ENCODE data around the gene ARHGEF5.
A peak's percentile ranks its signal among the peaks of the same experiment; 100 is the strongest.
"Not testable (repeated sequence)": the region's sequence is repeated elsewhere in the genome, so short reads cannot be mapped to it uniquely, and the experiment has no call there.

Gene ARHGEF5

DNA sequence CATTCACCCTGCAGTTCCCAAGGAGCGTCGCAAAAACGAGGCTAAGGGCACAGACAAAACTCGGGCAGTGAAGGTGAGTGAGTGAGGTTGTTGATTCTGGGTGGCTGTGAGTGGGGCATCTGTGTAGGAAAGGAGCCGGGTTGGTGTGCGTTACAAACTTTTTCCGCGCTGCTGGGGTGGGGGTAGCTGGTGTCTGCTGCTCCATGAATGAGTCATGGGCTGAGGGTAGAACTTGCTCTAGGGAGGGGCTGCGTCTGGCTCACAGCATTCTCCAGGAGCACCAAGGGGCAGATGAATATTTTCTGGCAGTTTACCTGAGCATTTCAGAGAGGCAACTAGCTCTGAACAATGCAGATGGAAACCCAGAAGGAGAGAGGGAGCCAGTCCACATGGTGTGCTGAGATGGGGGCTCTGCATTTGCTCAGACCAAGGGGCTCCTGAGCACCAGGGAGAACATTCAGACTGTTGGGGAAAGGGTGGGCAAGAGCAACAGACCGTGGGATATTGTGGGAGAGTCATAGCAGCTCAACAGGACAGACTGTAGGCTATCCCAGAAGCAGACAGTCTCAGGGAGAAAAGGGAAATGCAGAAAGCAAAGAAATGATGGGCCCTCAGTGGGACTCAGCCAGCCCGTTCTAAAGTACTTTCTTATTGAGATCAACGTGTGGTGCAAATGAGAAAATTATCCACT is 29.5 kb downstream of the ARHGEF5 start:
- DNase-seq = no peak

DNA sequence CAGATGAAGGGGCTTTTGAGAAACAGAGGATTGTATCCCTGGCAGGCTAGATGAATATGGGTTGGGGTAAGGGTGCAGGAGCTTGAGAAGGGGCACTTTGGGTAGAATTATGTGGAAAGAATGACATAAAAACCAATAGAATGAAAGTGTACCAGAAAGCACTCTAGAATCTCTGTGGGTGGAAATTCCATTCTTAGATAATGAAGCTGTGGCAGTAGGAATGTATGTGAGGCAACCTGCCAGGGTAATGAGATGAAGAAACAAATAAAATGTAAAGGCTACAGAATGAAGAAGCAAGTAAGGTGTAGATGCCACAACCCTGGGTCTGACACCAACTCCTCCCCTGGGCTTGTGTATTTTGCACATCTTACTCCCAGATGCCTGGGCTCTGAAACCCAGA is 31.5 kb downstream of the ARHGEF5 start:
- DNase-seq = no peak

DNA sequence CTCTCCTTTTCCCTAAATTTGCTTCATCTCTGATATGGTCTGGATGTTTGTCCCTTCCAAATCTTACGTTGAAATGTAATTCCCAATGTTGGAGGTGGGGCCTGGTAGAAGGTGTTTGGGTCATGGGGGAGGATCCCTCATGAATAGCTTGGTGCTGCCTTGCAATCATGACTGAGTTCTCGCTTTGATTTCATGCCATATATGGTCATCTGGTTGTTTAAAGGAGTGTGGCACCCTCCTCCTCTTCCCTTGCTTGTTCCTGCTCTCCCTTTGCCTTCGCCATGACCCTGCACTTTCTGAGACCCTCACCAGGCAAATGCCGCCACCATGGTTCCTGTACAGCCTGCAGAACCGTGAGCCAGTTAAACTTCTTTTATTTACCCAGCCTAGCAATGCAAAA is 33.7 kb downstream of the ARHGEF5 start:
- no peak for DNase-seq

DNA sequence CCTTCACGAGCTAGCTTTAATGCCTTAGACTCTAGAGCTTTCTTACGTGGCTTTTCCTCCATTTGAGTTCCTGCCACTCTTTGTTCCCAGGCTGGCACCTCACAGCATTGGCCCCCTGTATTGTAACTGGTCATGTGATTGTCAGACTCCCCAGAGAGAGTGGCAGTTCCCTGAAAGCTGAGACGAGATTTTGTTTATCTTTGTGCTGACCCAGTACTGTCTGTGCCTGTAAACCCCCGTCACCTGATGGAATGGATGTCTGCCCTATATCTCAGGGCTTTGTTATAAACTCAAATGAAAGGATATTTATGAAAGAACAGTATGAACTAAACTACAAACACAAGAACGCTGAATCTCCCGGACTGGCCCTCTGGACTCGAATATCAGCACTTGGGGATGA is 35.3 kb downstream of the ARHGEF5 start:
- DNase-seq = no peak

DNA sequence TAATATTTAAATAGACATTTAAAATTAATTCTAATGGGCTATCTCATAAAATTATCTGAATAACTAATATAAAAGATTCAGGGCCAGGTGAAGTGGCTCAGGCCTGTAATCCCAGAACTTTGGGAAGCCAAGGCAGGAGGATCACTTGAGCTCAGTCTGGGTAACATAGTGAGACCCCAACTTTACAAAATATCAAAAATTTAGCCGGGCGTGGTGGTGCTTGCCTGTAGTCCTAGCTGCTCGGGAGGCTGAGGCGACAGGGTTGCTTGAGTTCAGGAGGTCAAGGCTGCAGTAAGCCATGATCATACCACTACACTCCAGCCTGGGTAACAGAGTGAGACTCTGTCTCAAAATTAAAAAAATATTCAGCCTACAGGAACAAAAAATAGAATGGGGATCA is 35.8 kb downstream of the ARHGEF5 start:
- no peak for DNase-seq

DNA sequence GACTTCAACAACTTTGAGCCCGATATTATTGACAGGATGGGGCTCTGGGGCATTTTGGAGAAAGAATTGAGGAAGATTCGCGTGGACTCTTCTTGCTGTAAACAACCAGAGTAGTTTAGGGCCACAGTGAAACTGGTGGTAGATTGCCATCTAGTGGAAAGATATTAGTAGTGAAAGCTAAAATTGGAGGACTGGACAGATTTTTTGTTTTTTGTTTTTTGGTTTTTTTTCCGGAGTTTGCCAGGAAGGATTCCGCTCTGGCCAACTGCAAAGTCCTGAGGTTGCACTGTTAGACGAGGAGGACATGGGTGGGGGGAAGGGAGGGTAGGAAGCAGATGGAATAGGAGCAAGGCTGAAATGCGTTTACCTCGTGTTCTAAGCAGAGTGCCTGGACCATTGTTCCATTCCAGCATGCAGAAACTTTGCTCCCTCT is 36.6 kb downstream of the ARHGEF5 start:
- peak; percentile 4 for DNase-seq

DNA sequence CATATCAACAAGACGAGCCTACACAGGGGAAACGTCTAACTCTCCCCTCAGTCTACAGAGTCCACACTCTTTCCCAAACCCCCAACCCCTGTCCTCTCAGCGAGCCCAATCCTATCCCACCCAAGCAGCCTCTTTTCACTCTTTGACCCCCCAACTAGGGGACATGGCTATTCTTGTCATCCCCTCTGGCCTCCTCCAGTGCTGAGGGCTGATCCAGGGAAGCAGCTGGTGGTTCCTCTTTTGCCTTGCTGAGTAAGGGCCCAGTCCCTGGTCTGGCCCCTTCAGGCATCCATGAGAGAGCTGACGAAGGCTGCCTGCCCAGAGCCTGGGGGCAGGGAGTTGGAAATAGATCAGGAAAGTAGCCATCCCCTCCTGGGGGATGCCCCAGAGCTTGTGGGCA is 41.9 kb downstream of the ARHGEF5 start:
- no peak for DNase-seq

DNA sequence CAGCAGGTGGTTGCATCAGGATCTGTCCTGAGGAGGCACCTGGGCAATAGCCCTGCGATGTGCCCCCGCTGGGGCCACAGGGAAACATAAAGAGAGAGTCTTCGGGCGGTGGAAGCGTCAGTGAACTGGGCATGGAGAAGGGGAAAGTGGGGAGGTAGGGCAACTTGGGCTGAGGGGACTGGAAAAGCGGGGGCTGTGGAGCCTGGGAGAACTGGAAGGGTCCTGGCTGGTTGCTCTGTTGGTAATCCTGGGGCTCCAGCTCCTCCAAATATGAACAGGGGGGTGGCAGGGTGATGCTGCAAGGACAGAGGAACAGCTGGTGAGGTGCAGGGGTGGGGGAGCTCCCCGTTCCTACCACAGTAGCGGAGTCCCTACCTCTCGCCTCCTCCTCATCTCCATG is 43.1 kb downstream of the ARHGEF5 start:
- DNase-seq = no peak

DNA sequence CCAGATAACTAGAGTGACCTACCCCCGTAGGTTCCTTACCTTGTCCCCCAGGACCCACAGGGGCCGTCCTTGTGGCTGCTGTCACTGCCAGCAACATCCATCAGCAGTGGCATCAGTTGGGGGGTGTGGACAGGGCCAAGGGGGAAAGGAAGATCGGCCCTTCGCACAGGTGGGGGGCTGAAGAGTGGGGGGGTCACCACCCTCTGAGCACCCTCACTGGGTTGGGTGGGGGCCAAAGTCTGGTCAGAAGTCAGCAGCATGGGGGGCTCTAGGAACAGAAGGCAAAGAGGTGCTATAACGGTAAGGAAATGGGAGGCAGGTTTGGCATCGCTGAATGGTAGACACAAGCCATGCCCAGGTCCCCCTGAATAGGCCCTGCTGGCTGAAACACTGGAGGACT is 43.7 kb downstream of the ARHGEF5 start:
- no peak for DNase-seq

DNA sequence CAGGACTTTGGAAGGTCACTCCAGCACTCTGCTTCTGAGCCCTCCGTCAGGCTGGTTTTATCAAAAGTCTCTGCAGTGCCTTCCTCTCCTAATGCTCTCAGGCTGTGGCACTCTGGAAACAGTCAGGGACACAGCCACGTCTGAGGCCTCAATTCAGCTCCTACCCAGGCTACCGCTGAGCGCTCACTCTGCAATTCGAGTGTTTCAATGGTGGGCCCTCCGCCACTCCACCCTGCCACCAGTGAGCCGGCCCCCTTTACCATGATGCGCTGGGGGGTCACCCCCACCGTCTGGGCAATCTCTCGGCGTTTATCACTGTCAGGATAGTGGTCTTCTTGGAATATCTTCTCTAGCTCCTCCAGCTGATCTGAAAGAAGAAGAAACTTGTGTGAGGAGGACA is 44.7 kb downstream of the ARHGEF5 start:
- DNase-seq = no peak

DNA sequence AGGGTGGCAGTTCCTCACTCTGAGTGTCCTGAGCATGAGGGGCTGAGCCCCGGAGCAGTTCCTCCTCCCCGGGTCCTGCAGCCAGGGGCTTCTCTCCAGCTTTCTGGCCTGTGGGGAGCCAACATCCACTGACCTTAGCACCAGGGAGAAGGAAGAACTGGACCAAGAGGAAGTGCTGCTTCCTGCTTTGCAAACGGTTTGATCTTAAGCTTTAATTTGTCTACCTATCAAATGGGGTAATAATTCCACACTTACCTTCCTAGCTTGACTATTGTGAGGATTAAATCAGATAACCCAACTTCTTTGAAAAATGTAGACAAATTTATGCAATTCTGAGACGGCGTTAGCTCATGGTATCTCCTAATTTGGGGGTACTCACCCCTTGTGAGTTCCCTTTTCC is 46.3 kb downstream of the ARHGEF5 start:
- no peak for DNase-seq

DNA sequence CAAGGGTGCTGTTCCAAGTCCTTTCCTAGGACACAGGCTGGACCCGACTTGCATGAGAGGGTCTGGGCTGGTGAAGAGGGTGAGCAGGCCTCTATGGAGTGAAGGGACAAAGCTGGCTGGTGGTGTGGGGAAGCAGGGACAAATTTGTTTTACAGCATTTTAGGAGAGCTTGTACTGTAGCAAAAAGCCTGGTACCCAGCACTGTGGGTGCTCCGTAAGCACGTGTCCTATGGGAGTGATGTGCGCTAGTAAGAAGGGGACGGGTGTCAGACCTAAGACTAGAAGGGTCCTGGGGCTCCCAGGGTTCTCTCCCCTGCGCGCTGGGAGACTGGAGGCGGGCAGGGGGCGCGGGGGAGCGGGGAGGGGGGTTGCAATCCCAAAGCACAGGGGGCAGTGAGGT is 47.9 kb downstream of the ARHGEF5 start:
- no peak for DNase-seq

DNA sequence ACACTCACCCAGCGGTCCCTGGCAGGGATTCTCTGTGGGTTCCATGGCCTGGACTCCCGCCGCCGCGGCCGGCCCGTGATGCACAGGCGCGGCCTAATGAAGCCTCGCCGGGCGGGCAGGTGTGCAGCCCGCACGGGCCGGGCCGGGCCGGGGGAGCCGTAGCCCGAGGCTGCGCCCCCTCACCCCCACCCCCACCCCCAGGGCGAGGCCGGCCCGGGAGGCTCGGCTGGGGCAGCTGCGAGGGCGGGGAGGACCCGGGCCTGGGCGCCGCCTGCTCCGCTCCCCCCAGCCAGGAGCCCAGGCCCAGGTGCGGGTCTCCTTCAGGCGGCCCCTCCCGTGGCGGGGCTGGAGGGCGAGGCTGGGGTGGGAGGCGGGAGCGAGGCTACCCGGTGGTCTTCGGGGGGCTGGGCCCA is 48.5 kb downstream of the ARHGEF5 start, which contains the start of gene NOBOX:
Gene NOBOX (minus strand): TSS at position 45 of the 413 bp plus-strand sequence.
- DNase-seq = no peak

DNA sequence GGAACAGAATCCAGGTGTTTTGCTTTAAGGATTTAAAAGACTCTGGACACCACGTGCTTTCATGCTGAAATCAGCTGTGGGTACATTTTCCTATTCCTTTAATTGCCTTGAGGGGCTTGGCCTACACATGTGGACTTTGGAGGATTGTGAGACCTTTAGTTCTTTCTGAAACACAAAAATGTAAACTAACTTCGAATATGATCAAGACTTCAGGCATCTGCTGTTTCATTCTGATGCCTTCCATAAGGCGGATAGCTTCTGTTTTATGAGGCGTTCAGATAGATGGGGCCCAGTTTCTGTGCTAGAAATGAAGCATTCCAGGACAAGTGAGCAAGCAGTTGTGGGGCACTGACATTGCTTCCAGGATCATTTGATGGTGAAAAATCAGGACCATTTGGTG is 49.7 kb downstream of the ARHGEF5 start:
- DNase-seq = no peak

DNA sequence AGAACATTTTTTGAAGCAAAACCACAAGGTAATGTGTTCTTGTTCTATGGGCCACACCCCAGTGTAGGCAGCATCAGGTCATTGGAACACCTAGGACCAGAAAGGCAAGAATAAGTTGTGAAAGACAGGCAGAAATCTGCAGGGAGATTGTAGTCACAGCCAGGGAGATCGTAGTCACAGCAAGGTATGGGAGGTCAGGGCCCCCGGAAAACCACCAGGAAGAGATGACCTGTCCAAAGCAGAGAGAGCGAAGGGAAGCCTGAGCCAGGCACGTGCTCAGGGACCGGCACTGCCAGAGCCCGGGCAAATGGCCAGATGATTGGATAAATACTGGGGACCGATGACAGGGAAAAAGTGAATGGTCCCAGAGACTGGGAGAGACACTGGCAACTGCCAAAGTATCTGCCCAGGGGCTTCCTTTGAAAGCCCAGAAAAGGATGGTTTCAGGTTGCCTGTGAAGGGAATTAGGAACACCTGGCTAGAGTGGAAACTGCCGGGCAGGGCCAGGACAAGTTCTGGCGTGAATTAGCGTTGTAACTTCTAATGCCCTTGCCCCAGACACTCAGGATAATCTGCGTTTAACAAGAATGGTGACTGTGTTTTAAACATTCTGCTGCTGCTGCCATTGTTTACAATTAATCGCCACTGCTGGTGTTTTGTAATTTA is 52.2 kb downstream of the ARHGEF5 start:
- DNase-seq = no peak

DNA sequence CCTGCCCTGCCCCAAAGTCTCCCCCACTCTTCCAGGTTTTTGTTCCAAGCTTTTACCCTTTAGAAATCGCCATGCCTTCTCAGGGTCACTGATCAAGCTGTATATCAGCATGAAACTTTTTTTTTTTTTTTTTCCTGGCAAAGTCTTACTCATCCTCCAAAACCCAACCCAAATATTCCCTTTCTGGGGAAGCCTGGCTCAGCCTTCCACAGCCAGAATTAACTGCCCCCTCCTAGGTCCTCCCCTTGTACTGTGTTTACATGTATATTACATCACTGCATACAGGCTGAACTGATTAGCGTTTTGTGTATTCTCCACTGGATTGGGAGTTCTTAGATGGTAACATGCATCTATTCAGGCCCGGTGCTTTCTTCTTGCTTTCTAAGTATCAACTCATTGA is 52.9 kb downstream of the ARHGEF5 start:
- no peak for DNase-seq

DNA sequence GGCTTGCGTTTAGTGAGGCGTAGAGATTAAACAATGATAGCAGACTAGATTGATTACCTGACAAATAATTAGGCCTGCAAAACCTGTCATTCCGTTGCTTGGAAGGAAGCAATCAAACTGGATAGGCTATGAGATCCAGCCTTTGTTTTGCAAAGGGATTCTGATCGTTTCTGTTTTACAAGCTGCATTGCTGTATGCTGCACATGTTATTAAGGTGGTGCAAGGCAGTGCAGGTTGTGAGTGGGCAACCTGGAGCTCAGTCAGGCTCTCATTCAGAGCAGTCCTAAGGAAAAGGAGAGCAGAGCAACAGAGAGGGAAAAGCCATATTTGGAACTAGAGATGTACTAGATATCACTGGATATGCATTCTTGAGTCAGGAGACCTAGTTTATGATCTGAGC is 55.2 kb downstream of the ARHGEF5 start:
- DNase-seq = no peak

DNA sequence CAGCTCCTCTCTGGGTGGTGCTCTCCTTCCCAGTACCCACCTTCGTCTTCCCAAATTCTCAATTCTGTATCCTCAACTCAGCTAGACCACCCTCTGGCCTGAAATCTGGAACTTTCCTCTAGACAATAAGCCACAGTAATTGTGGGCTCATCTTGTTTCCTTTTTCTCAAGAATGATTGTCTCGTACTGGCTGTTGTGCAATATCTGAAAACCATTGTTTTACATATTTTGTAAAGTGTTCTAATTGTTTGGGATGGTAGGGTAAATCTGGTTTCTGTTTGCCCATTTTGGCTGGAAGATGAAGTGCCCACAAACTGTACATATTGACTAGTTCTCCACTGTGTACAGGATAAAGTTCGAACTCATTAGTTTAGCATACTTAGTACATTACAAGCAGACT is 59.6 kb downstream of the ARHGEF5 start:
- DNase-seq = no peak

DNA sequence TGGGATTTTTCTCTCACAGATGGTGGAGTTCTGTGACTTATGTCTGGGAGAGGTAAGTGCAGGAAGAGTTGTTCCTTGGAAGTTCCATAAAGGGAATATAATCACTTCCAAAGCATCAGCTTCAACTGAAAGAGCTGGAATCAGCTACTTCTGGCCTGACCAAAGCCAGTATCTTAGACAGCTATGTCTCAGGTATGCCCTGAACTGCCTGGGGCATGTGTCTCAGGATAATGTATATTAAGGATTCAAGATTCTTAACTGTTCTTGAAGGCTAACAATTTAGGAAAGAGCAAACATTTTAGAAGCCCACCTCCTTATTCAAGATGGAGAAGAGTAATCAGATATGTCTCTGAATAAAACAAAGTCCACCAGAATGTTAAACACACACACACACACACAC is 60.7 kb downstream of the ARHGEF5 start:
- no peak for DNase-seq

DNA sequence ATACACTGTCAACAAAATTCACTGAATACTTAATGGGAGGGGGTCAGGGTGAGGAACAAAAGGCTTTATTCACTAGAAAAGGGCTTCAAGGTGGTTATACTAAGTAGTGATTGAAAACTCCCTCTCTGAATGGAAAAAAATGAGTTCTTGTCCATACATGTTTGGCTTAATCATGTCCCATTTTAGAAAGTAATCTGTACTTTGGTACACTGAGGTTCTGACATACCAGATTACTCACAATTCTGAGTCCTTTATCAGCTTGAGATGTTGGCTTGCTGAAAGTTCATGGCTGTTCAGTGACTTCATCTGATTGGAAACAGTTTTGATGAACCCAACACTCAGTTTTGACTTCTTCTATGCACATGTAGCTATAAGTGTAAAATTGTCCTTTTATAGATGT is 61.1 kb downstream of the ARHGEF5 start:
- DNase-seq = no peak

DNA sequence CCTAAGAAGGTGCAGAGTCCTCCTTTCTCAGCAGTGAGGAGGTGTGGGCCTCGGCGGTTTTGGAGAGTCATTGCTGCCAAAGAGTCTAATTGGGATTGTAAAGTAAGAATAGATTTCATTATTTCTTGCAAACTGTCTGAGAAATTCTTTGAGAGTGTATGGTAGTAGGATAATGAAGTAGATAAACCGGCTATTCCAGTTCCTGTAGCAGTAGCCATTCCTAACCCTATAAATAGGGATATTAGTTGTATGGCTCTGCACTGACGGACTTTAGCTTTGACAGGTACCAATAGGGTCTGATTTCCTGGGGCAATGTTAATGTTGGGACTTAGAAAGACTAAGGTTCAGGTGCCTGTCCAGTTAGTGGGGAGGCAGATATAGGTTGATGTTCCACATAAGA is 63.7 kb downstream of the ARHGEF5 start:
- DNase-seq = not testable (repeated sequence)

DNA sequence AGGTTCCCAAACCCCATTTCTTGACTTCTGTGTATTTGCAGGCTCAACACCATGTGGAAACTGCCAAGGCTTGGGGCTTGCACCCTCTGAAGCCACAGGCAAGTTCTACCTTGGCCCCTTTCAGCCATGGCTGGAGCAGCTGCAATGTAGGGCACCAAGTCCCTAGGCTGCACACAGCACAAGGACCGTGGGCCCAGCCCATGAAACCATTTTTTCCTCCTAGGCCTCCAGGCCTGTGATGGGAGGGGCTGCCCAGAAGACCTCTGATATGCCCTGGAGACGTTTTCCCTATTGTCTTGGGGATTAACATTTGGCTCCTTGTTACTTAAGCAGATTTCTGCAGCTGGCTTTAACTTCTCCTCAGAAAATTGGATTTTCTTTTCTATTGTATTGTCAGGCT is 72.3 kb downstream of the ARHGEF5 start:
- not testable (repeated sequence) for DNase-seq

DNA sequence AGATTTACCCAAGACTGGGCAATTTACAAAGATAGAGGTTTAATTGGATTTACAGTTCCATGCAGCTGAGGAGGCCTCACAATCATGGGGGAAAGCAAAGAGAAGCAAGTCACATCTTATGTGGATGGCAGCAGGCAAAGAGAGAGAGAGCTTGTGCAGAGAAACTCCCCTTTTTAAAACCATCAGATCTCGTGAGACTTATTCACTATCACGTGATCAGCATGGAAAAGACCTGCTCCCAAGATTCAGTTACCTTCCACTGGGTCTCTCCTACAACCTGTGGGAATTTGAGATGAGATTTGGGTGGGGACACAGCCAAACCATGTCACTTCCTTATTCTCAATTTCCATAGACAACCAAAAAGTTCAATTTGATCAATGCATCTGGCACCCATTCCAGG is 73.2 kb downstream of the ARHGEF5 start:
- DNase-seq = no peak

Data from effector CD4-positive, alpha-beta T cell (primary cell).